SK-N-SH treated with all-trans-retinoic acid at 6 μM for 48 hours (cell line): Measurements from ENCODE around the gene PDZD2.

Source experiments
- BACH2 ChIP-seq: fragments of 250-450 bp; sonication (Bioruptor Pico); IDR thresholded peaks from 2 replicates; pipeline ENCODE4 v1.9.0; 2021; ENCODE audit warnings: mild to moderate bottlenecking, borderline replicate concordance
- ESRRG ChIP-seq: fragments of 250-450 bp; sonication (Bioruptor Pico); IDR thresholded peaks from 2 replicates; pipeline ENCODE4 v1.6.1; 2021; ENCODE audit warnings: mild to moderate bottlenecking
- GLIS3 ChIP-seq: fragments of 250-450 bp; sonication (Bioruptor Pico); IDR thresholded peaks from 2 replicates; pipeline ENCODE4 v1.5.0; 2020; ENCODE audit warnings: mild to moderate bottlenecking, moderate library complexity
- ISL1 ChIP-seq: fragments of 250-450 bp; sonication (Bioruptor Pico); IDR thresholded peaks from 2 replicates; pipeline ENCODE4 v2.1.2; 2022; ENCODE audit warnings: mild to moderate bottlenecking, moderate library complexity
- OSR1 ChIP-seq: fragments of 250-450 bp; sonication (Bioruptor Pico); IDR thresholded peaks from 2 replicates; pipeline ENCODE4 v1.8.0; 2022; ENCODE audit warnings: moderate library complexity, mild to moderate bottlenecking, inconsistent platforms
- PATZ1 ChIP-seq: fragments of 250-450 bp; sonication (Bioruptor Pico); IDR thresholded peaks from 2 replicates; pipeline ENCODE4 v1.8.0; 2020; ENCODE audit warnings: mild to moderate bottlenecking, moderate library complexity, borderline replicate concordance
- RARB ChIP-seq: fragments of 250-450 bp; sonication (Bioruptor Pico); IDR thresholded peaks from 2 replicates; pipeline ENCODE4 v1.8.0; 2021; ENCODE audit warnings: mild to moderate bottlenecking, moderate library complexity
- TCF4 ChIP-seq: fragments of 250-450 bp; sonication (Bioruptor Pico); IDR thresholded peaks from 2 replicates; pipeline ENCODE4 v1.8.0; 2021; ENCODE audit warnings: mild to moderate bottlenecking, moderate library complexity, borderline replicate concordance
- TSHZ2 ChIP-seq: fragments of 250-450 bp; sonication (Bioruptor Pico); IDR thresholded peaks from 2 replicates; pipeline ENCODE4 v1.5.0; 2020; ENCODE audit warnings: mild to moderate bottlenecking, moderate library complexity
- ZC3H10 ChIP-seq: fragments of 250-450 bp; sonication (Bioruptor Pico); IDR thresholded peaks from 2 replicates; pipeline ENCODE4 v1.5.1; 2021; ENCODE audit warnings: mild to moderate bottlenecking, moderate library complexity
- ZNF565 ChIP-seq: fragments of 450-650 bp; formaldehyde crosslinking; conservative IDR thresholded peaks from 2 replicates; pipeline ENCODE4 v1.5.0; 2020; ENCODE audit warnings: low read depth, mild to moderate bottlenecking, moderate library complexity

GRCh38 chr5:32000731-32001130 is 361.8 kb downstream of the PDZD2 start:
- TF ChIP-seq GLIS3 (no peak), ZNF565 (CRISPR knock-in tag) (no peak), TCF4 (CRISPR knock-in tag) (no peak), RARB (CRISPR knock-in tag) (no peak), OSR1 (CRISPR knock-in tag) (no peak), BACH2 (no peak), ZC3H10 (CRISPR knock-in tag) (no peak), ESRRG (CRISPR knock-in tag) (no peak), PATZ1 (CRISPR knock-in tag) (no peak), TSHZ2 (CRISPR knock-in tag) (no peak), ISL1 (CRISPR knock-in tag) (no peak)
